Activated B cell treated with CpG ODN at 0.5 μM for 24 hours (primary cell): ENCODE measurements around the gene EHD2. TPM values are rescaled to one million over a fixed set of nuclear protein-coding genes. Genes with fewer than 3 reads are reported as not detected.

Experiments
- ATAC-seq: fragments of 200-7000 bp; cut with Tn5 transposase; one replicate; pipeline ENCODE4 v1.10.0; 2021; ENCODE audit warnings: low read depth, mild to moderate bottlenecking, moderate library complexity
- CTCF ChIA-PET: fragments of 350-600 bp; sonication (Branson Sonifier 250); formaldehyde crosslinking; loops from one replicate; lab custom pipeline; 2021; ENCODE audit warnings: antibody characterized with exemption; lab: Charles Lee
- POLR2A ChIA-PET: fragments of 350-600 bp; sonication (Branson Sonifier 250); formaldehyde crosslinking; loops from one replicate; lab custom pipeline; 2021; ENCODE audit warnings: antibody characterized with exemption; lab: Charles Lee
- DNase-seq: peaks from one replicate; pipeline ENCODE4 v3.0.0; 2022
- H3K27ac Mint-ChIP-seq: one replicate; pipeline ENCODE4 v1.8.0; 2020; ENCODE audit warnings: mixed read lengths
- H3K27me3 Mint-ChIP-seq: one replicate; pipeline ENCODE4 v1.8.0; 2021; ENCODE audit warnings: mixed read lengths
- H3K36me3 Mint-ChIP-seq: one replicate; pipeline ENCODE4 v1.8.0; 2021; ENCODE audit warnings: low read depth, mixed read lengths
- H3K4me1 Mint-ChIP-seq: one replicate; pipeline ENCODE4 v1.8.0; 2021; ENCODE audit warnings: mixed read lengths
- H3K4me3 Mint-ChIP-seq: one replicate; pipeline ENCODE4 v1.8.0; 2020; ENCODE audit warnings: mild to moderate bottlenecking, mixed read lengths
- H3K9me3 Mint-ChIP-seq: one replicate; pipeline ENCODE4 v1.8.0; 2020; ENCODE audit warnings: mixed read lengths
- CTCF ChIP-seq: fragments of 200-600 bp; IDR thresholded peaks from one replicate; pipeline ENCODE4 v1.8.0; 2022; ENCODE audit warnings: antibody characterized with exemption, mild to moderate bottlenecking
- intact Hi-C: fragments of 100-400 bp; cut with micrococcal nuclease; formaldehyde crosslinking; loops from one replicate; pipeline ENCODE4 v1.15.1; 2024
- total RNA-seq: library from RNA; stranded (reverse); gene quantifications from 2 replicates; pipeline ENCODE4 v1.2.3, GENCODE V29; 2022

EHD2 gene
- total RNA-seq, 1 donor from 2014 or later, result not detected

- no peak for TF ChIP-seq CTCF
- DNase-seq (no peak), ATAC-seq (no peak)
- POLR2A ChIA-PET, result no interaction called here
- Mint-ChIP-seq H3K36me3 (peaks cover 44% of the 10 kb centered on the region), H3K27ac (no peak overlapping the region), H3K4me1 (no peaks in the 10 kb centered on the region), H3K27me3 (no peaks in the 10 kb centered on the region), H3K9me3 (no peaks in the 10 kb centered on the region), H3K4me3 (no peak overlapping the region)
- intact Hi-C loops, result no loop called here
- CTCF ChIA-PET, result interaction anchor here (0.9 to 6.2 kb wide), 2 partner anchors 51 to 266 kb away, joined by 3 to 47 read pairs; no protein-coding TSS in a partner anchor
These were observed 12.1 kb upstream of the EHD2 start for GRCh38 chr19:47700934-47701716.

- ChIA-PET CTCF (no interaction called here), POLR2A (no interaction called here)
- Mint-ChIP-seq H3K27ac (no peak overlapping the region), H3K4me1 (no peaks in the 10 kb centered on the region), H3K9me3 (no peaks in the 10 kb centered on the region), H3K4me3 (no peak overlapping the region), H3K36me3 (peaks cover 44% of the 10 kb centered on the region), H3K27me3 (peaks cover 2% of the 10 kb centered on the region)
- DNase-seq (no peak), ATAC-seq (no peak)
- no peak for TF ChIP-seq CTCF
- intact Hi-C loops, result no loop called here
These were observed 11.3 kb upstream of the EHD2 start for GRCh38 chr19:47701717-47702552.

- no peaks in the 10 kb centered on the region for H3K4me1 Mint-ChIP-seq
- intact Hi-C loops, result no loop called here
- ATAC-seq (no peak), DNase-seq (no peak)
- no peaks in the 10 kb centered on the region for H3K9me3 Mint-ChIP-seq
- POLR2A ChIA-PET, result no interaction called here
- no peak for TF ChIP-seq CTCF
- CTCF ChIA-PET, result no interaction called here
- H3K27ac Mint-ChIP-seq, result no peak overlapping the region
- H3K4me3 Mint-ChIP-seq, result no peak overlapping the region
- peaks cover 7% of the 10 kb centered on the region for H3K27me3 Mint-ChIP-seq
- peaks cover 44% of the 10 kb centered on the region for H3K36me3 Mint-ChIP-seq
These were observed 10.6 kb upstream of the EHD2 start for GRCh38 chr19:47702671-47703070.

GRCh38 chr19:47703301-47703700, 9.9 kb upstream of the EHD2 start:
- Mint-ChIP-seq H3K4me1 (no peaks in the 10 kb centered on the region), H3K4me3 (no peak overlapping the region), H3K36me3 (peaks cover 41% of the 10 kb centered on the region), H3K27ac (no peak overlapping the region), H3K27me3 (peaks cover 7% of the 10 kb centered on the region), H3K9me3 (no peaks in the 10 kb centered on the region)
- ChIA-PET CTCF (interaction anchor here (6.4 kb wide), 1 partner anchor 267 kb away, joined by 72 read pairs; no protein-coding TSS in a partner anchor), POLR2A (no interaction called here)
- ATAC-seq, result no peak
- no peak for DNase-seq
- intact Hi-C loops, result no loop called here
- no peak for TF ChIP-seq CTCF

GRCh38 chr19:47704024-47704423, 9.2 kb upstream of the EHD2 start:
- peaks cover 35% of the 10 kb centered on the region for H3K36me3 Mint-ChIP-seq
- H3K27ac Mint-ChIP-seq, result no peak overlapping the region
- no peak overlapping the region for H3K4me3 Mint-ChIP-seq
- peaks cover 7% of the 10 kb centered on the region for H3K27me3 Mint-ChIP-seq
- intact Hi-C loops, result no loop called here
- ChIA-PET CTCF (interaction anchor here (6.4 kb wide), 1 partner anchor 268 kb away, joined by 72 read pairs; no protein-coding TSS in a partner anchor), POLR2A (no interaction called here)
- no peaks in the 10 kb centered on the region for H3K9me3 Mint-ChIP-seq
- TF ChIP-seq CTCF, result no peak
- no peak for ATAC-seq
- DNase-seq, result no peak
- H3K4me1 Mint-ChIP-seq, result no peaks in the 10 kb centered on the region
